COR-L47 (cell line): ENCODE data around the gene AUTS2.

Experiments
- DNase-seq: peaks from one replicate; lab custom pipeline; 2025; lab: John Stamatoyannopoulos, UW

AUTS2 gene

DNA sequence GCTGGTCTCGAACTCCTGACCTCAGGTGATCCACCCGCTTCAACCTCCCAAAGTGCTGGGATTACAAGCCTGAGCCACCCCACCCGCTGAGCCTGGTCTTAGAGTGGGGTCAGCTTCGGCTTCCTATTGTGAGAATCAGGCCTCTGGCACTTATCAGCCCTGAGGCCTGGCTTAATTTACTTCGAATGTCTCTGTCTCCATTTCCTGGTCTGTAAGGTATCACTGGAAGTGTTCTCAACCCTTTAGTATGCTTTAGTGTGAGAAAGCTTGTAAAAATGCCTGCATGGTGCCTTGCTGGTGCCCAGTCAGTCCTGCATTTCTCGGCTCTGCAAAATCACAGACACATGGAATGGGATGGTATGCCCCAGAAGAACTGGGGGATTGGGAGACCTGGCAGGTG is 862.3 kb downstream of the AUTS2 start:
- DNase-seq, result no peak

DNA sequence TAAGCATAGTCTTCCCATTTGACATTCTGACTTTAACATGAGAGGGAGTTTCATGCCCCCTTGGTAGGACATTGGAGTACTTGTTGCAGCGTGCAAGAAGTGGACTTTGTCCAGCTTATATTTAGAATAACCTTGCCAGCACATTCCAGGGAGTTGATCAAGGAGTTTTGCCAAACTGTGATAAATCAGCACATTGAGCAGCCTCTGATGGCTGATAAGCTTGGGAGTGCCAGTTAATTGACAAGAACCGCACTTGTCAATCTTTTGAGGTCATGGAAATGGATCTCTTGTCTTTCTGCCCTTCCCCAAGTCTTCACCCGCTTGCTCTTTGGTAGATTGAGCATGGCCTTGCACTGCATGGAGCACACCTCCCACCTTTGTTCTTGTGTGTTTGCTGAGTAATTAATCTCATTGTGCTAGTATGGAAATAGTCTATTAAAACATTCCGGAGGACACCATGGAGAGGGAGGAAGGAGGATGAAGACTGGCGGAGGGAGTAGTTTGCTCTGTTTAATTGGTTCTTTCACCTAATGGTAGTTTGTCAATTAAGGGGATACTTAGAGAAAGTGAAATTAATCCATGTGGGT is 865.2 kb downstream of the AUTS2 start:
- no peak for DNase-seq

DNA sequence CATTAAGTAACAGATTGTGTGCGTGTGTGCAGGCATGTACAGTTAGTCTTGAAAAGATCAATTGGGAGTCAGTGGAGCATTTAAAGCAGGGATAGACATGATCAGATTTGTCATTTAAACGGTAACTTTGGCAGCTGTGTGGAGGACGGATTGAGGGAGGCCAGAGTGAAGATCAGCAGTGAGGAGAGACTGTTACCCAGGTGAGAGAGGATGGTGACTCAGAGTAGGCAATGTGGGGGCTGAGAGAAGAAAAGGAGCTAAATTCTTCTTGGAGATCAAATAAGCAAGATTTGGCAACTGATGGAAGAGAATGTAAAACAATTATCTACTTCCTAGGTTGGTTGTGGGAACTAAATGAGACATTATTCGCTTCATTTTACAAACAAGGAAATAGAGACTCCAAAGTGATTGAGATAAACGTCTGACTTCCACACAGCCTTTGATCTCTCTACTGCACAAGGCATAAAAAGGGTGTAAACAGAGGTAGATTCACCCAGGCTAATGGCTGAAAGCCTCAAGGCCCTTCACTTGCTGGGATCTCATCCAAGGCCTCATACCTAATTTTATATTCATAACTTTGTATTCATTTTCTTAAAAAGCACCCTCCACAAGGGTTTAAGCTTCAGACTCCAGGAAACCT is 868.6 kb downstream of the AUTS2 start:
- no peak for DNase-seq

DNA sequence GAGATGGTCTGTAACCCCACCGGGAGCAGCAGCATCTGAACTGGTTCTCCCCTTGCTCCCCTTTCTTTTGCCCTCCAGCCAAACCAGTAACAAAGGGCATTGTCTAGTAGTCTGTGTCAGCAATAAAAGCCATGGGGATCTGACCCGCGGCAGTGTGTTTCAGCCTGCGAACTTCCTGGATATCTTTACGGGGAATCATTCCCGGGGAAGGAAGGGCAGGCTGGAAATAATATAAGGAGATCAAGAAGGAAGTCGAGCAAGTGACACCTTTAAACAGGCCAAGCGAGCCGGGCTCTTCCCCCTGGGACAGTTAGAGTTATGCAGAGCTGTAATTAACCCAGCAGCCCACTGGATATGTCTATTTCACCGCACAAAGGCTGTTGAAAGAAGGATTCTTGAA is 872.5 kb downstream of the AUTS2 start:
- no peak for DNase-seq

DNA sequence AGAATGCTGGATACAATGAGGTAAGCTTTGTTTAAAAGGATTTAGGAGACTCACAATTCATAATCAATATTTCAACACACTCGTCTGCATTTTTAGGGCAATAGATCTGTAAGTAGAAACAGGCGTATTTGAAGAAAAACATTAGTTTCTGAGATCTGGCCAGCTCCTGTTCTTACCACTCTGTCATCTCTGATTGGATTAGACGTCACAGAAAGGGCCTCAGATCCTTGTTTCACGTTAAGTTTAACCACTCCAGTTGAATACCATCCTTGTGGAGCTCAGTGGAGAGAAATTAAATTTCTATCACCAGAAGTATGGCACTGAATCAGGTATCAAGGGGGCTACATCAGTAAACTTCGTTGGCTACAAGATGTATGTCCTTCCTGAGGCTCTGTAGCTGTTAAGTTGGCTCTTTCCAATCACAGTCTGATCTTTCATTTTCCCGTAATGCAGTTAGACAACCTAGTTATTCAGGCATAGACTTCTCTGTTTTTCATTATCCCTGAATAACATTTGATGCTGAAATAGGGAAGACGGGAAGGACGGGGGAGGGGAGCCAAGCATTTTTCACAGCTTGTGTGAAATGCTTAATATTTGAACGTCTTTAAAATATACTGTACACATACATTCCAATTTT is 874.4 kb downstream of the AUTS2 start:
- no peak for DNase-seq

DNA sequence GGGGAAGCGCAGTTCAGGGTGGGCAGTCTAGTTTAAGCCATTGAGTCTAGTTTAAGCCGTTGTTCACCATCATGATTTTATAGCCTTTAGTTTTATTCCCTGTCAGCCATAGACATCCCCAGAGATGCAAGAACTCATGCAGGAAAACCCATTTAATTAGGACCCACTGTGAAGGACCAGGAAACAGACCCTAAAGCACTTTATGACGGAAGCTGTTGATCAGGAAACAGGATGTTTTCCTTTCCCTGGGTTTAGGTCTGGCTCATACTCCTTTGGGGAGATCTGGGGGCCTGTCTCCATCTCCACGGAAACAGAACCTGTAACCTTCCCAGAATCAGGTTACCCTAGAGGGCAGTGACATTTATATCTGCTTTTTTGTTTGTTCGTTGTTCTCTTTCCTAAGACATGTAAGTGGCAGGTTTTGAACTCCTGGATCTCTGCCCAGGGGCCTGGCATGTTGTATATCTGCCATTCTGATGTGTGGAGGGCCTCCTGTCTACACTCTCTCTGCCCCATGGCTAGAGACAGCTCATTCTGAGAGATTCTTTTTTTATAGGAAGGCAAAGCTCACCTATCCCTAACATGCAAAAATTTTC is 876.5 kb downstream of the AUTS2 start:
- DNase-seq, result no peak

DNA sequence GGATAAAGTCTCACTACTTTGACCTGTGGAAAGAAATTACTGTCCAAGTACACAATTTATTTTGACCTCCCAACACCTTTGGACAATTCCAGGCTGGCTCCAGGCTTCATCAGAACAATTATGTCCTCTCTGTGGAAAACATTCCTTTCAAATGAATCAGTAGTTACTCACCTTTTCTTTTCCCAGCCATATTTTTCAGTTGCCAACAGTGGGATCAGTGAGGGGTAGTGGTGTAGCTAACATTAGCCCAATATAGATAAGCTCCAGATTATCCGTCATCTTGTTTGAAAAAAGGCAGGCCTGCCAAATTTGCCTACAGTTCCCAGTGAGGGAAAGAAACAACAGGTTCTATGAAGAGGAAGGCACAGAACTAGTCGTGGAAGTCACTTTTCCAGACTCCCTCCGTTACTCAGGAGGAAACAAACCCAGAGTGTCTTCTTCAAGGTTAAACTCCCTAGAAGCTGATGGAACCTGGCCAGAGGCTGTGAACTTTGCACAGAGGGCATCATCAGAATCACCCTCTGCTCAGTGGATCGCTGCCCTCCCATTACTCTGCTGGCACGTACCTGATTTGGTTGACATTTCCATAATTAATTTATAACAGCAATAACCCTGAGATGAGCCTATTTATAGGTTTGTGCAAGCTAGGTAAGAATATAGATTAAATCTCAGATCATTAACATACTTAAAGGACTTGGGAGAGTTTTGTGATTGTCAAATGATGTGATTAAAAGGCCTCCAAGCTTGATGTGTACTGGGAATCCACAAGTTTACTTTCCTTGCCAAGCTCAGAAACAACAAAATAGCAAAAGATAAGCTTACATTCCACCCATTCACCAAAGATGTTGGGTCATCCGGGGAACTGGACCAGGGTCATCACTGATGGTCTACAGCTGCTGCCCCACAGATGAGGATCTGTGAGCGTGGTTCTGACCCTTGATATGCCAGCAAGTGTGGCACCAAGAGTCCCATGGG is 879.0 kb downstream of the AUTS2 start:
- DNase-seq, result no peak

DNA sequence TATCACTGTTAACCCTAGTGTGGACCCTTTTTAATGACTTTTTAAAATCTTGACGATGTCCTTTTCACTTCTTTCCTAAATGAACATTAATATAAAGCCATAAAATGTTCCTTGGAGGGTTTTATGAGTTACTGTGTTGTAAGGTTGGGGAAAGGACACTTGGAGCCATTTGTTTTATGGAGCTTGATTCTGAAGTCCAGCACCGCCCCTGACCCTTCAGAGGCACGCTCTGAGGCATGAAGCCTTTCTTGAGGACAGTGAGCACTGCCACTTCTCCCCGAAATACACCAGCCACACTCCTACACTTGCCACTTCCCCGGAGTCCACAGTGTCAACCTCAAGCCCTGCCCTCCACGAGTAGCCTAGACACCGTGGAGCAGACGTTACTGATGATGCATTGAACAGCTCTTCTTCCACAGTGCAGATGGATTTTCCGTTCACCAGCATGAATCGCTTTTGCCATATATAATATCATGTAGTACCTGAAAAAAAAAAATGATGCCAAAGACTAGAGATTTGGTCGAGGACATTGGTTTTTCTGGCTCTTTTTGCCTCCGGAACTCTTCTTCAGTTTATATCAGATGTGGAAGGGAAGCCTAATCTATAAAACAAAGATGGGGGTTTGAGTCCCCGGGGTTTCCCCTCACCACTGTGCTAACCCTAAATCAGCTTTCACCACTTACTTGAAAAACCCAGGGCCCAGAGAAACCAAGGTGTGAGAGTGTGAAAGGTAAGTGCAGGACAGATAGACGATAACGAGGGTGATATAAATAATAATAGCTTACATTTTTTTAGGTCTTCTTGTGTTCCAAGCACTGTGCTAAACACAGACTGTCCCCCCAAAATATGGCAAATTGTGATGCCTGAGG is 881.1 kb downstream of the AUTS2 start:
- no peak for DNase-seq

DNA sequence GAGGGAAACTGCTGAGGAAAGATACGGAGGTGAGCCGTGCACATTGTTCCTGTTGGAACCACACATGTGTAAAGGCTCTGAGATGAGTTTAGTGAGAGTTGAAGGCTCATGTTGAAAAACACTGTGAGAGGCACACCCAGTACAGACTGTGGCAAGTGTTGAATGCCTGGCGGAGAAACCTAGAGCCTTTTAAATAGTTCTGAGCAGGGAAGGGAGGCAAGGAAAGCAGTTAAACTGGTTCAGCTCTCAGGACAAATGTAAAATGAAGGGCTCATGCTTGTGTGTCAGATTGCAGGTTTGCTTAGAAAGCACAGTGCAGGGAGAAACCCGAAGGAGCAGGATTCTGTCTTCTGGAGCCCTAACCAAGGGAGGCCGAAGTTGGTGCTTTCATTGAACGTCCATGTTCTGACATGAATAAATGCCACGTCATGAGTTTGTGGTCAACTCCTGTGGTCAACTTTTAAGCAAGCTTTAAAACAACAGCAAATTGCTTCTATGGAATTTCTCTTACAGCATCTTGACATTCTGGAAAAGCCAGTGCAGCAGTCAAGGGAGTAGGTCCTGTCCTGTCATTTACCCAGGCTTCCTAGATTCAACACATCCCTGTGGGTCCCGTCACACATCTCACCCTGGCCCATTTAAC is 882.8 kb downstream of the AUTS2 start:
- DNase-seq, result no peak

DNA sequence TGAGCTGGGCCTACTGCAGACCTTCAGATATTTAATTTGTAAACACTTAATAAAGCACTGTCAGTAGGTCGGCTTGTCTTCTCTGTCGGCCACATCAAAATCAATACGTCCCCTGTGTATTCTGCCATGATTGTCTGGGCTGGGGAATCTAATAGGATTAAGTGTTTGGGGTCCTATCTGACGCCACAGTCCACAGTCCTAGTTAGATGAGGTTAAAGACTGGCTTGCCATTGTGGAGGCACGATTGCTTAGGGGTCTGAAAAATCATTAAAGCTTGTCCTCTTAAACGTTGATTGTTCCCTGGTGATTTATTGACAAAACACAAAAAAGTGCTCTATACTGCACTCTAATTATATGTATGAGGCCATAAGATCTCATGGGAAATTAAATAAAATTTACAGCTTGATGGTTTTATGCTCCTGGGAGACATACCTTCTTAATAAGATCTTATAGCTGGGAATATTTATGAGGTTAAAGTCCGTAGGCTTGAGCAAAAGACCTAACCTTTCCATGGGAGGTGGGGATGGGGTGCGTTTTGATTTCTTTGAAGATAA is 883.4 kb downstream of the AUTS2 start:
- DNase-seq, result no peak

DNA sequence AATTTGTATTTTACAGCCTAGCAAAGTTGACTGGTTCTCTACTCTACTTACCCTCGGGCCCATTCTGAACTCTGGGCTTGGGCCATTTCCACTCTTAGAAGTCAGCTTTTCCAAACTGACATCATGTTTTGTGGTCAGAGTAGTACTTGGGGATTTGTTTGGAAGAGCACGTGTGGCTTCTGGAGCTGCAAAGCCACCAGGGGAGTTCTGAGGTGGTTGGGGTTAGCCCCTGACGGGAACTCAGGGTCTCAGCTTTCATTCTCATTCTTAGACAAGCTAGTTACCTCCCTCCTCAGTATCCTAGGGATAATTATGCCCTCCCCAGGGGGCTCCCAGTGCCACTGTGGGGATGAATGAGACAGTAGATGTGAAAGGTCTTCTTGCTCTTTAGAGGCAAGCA is 886.0 kb downstream of the AUTS2 start:
- no peak for DNase-seq

DNA sequence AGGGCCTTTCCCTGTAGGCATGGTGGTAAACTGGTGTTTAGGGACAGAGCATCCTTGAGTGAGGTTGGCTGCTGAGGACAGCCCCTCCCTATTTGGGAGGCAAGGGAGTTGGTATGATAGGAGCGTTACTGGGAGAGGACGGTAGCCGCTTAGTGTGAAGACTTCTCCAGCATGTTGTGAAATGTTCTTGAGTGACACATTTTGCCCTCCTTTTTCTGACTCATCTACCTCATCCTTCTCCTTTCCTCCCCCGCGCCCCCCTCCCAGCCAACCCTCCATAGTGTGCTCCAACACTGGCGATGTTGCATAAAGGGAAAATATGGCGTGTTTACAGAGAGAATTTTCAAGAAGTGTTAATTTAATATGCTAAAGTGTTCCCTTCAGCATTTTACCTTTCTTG is 888.7 kb downstream of the AUTS2 start:
- no peak for DNase-seq

DNA sequence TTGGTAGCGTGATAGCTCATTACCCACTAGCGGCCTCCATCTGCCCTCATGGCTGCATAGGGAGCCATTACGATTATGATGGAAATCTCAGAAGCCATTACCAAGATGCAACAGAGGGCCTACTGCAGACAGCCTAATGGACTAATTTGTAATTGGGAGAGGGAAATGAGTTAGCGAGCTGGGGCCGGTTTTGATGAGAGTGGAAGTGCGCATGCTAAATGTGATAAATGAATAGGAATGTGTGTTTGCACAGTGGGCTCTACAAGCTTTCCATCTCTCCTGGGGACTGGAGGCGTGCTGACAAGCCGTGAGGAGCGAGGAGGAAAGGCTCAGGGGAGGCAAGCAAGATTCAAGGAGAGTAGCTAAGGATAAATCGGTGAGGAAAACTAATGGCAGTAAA is 889.2 kb downstream of the AUTS2 start:
- no peak for DNase-seq

DNA sequence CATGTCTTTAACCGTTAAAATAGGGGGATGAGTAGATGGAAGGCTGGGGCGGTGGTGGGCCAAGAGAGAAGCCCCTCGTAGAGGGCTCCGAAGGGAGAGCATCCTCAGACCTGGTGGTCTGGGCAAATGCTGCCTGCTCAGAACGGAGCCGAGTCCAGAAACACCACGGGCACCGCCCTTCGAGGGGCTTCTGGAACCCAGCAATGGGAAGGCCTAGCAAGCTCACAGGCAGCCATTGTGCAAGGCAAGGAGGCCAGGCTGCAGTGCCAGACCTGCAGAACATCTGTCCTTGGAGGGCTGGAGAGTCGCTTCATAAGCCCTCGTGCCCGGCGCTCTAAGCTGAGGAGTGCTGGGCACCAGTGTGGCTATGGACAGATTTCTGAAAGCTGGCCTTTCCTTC is 889.6 kb downstream of the AUTS2 start:
- DNase-seq, result no peak

DNA sequence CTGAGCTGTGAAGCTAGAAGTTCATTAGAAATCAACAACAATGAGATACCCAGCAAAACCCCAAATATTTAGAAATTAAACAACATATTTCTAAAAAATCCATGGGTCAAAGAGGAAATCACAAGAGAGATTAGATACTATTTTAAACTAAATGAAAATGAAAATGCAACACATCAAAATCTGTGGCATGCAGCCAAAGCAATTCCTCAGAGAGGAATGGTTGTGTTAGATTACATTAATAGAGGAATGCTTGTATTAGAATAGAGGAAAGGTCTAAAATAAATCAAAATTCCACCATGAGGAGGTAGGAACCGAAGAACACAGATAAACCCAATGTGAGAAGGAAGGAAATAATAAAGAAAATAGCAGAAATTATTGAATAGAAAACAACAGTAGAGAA is 891.5 kb downstream of the AUTS2 start:
- no peak for DNase-seq

DNA sequence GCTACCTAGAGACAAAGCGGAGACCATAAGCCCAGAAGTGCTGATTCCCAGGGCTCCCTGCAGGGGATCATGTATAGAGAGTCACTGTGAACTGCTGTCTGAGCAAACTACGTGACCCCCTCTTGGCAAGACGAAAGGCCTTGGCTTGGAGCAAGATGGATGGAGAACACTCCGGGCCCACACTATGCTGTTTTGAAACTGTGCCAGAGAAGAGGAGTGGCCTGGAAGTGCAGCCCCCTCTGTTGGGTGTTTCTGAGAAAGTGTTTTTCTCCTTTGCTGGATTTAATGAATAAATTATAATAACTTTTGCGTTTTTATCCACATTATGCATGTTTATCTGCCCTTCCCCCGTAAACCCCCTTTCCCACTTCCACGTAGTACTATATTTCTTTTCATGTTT is 894.4 kb downstream of the AUTS2 start:
- no peak for DNase-seq

DNA sequence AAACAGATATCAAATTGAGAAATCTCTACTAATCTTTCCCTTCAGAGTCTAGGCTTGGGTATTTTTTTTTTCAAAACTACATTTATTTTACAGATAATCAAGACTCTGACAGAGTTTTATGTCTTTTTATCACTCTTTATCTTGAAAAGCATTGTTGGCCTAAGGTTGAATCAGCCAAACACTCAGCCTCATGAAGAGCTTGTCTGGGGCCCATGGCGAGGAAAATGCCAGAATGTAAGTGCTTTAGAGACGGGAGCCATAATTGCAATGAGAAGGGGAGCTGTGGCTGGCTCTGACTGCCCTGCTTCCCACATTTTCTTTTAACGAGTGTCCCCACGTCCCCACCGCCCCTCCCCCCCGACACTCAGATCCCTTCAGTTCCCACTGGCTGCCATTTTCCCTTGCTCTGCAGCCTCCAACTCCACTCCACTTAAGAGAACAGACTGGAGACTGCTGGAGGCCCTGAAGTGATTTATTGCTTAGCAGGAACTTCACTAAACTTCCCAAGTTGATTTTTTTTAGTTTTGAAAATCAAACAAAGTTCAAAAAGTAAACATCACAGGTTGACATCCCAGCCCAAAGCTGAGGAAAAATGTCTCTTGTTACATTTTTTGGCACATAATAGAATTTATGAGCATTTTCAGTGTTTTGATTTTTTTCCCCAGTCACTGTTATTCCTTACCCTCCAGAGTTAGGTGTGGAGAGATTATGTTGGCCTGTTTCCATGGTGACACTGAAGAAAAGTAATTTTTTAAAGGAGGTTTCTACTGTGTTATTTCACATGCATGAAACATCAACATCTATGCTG is 896.2 kb downstream of the AUTS2 start:
- no peak for DNase-seq

DNA sequence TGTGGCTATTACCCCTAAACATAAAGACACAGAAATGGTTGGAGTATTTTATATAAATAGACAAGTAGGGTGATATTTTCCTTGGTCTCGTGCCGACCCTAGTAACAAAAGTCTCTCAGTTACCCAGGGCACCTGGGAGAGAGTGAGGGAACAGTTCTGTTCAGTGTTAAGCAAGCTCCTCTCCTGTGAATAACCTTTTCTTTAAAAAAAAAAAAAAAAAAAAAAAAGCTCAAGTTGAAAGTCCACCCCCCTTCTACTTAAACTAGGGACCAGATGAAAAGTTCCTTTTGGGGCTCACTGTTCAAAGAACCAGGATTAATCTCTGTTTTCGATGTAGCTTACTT is 896.7 kb downstream of the AUTS2 start:
- DNase-seq, result no peak

DNA sequence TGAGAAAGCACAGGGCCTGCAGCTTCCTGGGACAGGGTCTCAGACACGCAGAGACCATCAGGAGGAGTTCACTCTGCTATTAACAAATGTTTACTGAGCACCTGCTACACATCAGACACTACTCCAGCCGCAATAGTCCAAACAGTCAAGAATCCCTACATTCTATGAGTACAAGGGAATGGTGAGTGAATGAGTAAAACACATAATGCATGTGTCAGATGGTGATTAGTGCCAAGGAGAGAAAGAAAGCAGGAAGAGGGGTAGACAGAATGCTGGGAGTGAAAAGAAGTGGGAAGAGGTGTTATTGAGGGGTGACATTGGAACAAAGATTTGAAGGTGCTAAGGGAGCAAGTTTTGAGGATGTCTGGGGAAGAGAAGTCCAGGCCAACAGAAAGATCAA is 899.5 kb downstream of the AUTS2 start:
- DNase-seq, result no peak
